ENCODE data around the gene KCTD11.
A peak's percentile ranks its signal among the peaks of the same experiment; 100 is the strongest.

Gene KCTD11

DNA sequence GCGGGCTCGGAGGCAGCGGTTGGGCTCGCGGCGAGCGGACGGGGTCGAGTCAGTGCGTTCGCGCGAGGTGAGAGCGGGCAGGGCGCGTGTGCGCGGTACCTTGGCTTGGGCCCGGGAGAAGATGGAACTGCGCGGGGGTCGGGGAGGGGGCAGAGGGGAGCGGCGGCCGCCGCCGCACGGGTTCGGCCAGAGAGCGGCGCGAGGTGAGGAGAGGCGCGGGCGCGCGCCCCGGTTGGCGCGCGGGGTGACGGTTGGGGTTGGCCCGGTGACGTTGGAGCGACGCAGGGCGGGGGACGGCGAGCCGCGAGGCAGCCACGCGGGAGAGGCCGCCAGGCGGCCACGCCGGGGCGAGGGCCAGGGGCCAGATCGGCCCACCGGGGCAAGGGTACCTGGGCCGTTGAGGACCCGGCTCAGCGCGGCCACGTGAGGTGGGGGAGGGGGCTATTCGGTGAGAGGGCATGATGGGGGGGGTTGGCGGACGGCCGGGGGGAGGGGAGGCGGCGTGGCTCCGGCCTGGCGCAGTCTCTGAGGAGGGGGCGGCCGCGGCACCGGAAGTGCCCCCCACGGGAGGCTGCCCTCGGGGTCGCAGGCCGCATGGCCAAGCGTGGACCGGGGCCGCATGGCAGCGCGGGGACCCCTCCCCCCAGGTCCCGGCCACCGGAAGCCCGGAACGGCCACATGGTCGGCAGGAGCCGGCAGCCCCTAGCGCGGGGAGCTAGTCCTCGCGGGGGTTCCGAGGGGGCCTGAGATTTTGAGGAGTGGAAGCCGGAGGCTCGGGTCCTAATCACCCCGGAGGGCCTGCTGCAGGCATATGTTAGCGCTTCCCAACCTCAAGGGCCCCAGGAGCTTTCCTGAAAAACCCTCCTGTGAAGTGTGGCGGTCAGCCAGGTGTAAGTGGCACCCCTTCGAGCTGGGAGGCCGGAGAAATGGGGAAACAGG, 44.0 kb upstream of the KCTD11 start:
- TF ChIP-seq, protein P1, sequence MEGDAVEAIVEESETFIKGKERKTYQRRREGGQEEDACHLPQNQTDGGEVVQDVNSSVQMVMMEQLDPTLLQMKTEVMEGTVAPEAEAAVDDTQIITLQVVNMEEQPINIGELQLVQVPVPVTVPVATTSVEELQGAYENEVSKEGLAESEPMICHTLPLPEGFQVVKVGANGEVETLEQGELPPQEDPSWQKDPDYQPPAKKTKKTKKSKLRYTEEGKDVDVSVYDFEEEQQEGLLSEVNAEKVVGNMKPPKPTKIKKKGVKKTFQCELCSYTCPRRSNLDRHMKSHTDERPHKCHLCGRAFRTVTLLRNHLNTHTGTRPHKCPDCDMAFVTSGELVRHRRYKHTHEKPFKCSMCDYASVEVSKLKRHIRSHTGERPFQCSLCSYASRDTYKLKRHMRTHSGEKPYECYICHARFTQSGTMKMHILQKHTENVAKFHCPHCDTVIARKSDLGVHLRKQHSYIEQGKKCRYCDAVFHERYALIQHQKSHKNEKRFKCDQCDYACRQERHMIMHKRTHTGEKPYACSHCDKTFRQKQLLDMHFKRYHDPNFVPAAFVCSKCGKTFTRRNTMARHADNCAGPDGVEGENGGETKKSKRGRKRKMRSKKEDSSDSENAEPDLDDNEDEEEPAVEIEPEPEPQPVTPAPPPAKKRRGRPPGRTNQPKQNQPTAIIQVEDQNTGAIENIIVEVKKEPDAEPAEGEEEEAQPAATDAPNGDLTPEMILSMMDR (IDR thresholded peaks at IDR 0.05; ENCODE audit: low read depth, low read length): no peak
- TF ChIP-seq EZH2phosphoT487 (IDR thresholded peaks at IDR 0.05; ENCODE audit: low read depth): no peak
- Histone ChIP-seq H3K79me2 (ENCODE audit: low read length) (peaks cover 48% of the 10 kb centered on the region), H3K4me2 (ENCODE audit: low read length) (peak overlapping the region; percentile 98), H3K27me3 (ENCODE audit: low read depth, low read length) (no peaks in the 10 kb centered on the region), H4K20me1 (ENCODE audit: insufficient read depth, low read length) (peaks cover 37% of the 10 kb centered on the region), H3K36me3 (replicated peaks; ENCODE audit: low read depth, low read length) (peaks cover 40% of the 10 kb centered on the region), H3K9me3 (ENCODE audit: insufficient read depth, low read length) (no peaks in the 10 kb centered on the region), H3K4me3 (ENCODE audit: low read length) (peak overlapping the region; percentile 100), H3K4me1 (ENCODE audit: low read length) (peaks cover 19% of the 10 kb centered on the region), H3K9ac (ENCODE audit: low read length) (peak overlapping the region; percentile 100), H2AFZ (ENCODE audit: low read depth, low read length) (no peak overlapping the region), H3K27ac (ENCODE audit: low read length) (peak overlapping the region; percentile 99)

DNA sequence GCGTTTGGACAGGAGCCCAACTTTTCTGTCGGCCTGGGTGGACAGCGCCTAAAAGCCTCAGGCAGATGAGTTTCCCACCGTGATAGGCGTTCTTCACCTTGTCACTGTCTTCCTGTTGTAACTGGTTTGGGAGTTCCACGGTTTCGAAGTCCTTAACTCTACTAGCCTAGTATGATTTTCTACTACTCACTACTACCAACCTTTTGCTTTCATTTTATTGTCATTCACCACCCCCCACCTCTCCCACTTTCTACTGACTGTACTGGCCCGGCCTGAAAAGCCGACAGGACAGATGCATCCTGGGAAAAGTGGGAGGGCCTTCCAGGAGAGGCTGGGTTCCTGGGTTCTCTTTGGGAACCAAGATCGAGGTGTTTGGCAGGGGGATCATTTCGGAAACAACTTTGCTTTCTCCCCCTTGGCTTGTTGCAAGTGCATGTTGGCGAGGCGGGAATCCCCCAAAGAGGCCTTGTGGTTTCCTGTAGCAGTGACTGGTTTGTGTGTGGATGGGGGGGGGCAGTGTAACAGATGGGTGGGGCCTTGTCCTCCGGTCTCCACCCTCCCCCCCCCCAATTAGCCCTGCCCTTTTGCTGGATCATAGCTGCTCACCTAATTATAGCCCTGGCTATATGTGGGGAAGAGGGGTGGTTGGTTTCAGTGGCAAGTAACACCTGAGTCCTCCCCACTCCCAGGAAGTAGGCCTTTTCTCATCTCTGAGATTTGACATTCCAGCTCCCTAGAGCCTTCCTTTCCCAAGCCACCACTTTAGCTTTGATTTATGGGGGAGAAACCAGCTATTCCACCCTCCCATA, 43.1 kb upstream of the KCTD11 start:
- H3K9ac ChIP-seq (ENCODE audit: low read length): peak overlapping the region; percentile 100
- no peaks in the 10 kb centered on the region for H3K27me3 ChIP-seq (ENCODE audit: low read depth, low read length)
- H3K27ac ChIP-seq (ENCODE audit: low read length): peak overlapping the region; percentile 99
- peak overlapping the region; percentile 100 for H3K4me3 ChIP-seq (ENCODE audit: low read length)
- H3K36me3 ChIP-seq (replicated peaks; ENCODE audit: low read depth, low read length): peaks cover 45% of the 10 kb centered on the region
- H3K4me2 ChIP-seq (ENCODE audit: low read length): peak overlapping the region; percentile 98
- H2AFZ ChIP-seq (ENCODE audit: low read depth, low read length): no peak overlapping the region
- H3K9me3 ChIP-seq (ENCODE audit: insufficient read depth, low read length): no peaks in the 10 kb centered on the region
- H3K4me1 ChIP-seq (ENCODE audit: low read length): peaks cover 19% of the 10 kb centered on the region
- peaks cover 55% of the 10 kb centered on the region for H3K79me2 ChIP-seq (ENCODE audit: low read length)
- H4K20me1 ChIP-seq (ENCODE audit: insufficient read depth, low read length): peaks cover 38% of the 10 kb centered on the region
- TF ChIP-seq, protein P1 (IDR thresholded peaks at IDR 0.05; ENCODE audit: low read depth, low read length): no peak
- no peak for TF ChIP-seq EZH2phosphoT487 (IDR thresholded peaks at IDR 0.05; ENCODE audit: low read depth)

DNA sequence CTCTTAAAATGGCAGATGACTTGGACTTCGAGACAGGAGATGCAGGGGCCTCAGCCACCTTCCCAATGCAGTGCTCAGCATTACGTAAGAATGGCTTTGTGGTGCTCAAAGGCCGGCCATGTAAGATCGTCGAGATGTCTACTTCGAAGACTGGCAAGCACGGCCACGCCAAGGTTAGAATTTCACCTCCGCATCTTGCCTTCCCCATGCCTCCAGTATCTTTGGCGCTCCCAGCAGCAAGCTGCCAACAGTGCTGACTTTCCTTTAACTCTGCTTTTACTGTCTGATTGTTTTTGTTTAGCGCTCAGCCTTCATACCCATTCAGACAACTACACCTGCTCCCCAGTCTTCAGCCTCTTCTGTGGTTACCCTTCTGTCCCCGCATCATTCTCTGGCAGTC, 42.3 kb upstream of the KCTD11 start:
- Histone ChIP-seq H3K4me2 (ENCODE audit: low read length) (peak overlapping the region; percentile 98), H3K27me3 (ENCODE audit: low read depth, low read length) (no peaks in the 10 kb centered on the region), H3K27ac (ENCODE audit: low read length) (peak overlapping the region; percentile 99), H3K4me3 (ENCODE audit: low read length) (peak overlapping the region; percentile 100), H3K9me3 (ENCODE audit: insufficient read depth, low read length) (no peaks in the 10 kb centered on the region), H3K36me3 (replicated peaks; ENCODE audit: low read depth, low read length) (peaks cover 45% of the 10 kb centered on the region), H3K9ac (ENCODE audit: low read length) (peak overlapping the region; percentile 100), H3K79me2 (ENCODE audit: low read length) (peaks cover 60% of the 10 kb centered on the region), H2AFZ (ENCODE audit: low read depth, low read length) (no peak overlapping the region), H3K4me1 (ENCODE audit: low read length) (peaks cover 22% of the 10 kb centered on the region), H4K20me1 (ENCODE audit: insufficient read depth, low read length) (peaks cover 38% of the 10 kb centered on the region)
- TF ChIP-seq, protein P1 (IDR thresholded peaks at IDR 0.05; ENCODE audit: low read depth, low read length): no peak
- TF ChIP-seq EZH2phosphoT487 (IDR thresholded peaks at IDR 0.05; ENCODE audit: low read depth): no peak
